Measurements from ENCODE around the gene TSPAN18. TPM values are rescaled to one million over a fixed set of nuclear protein-coding genes. Genes with fewer than 3 reads are reported as not detected.

The TSPAN18 gene
- total RNA-seq, 1 experiment from 2014 or later, result 18.3 TPM

DNA sequence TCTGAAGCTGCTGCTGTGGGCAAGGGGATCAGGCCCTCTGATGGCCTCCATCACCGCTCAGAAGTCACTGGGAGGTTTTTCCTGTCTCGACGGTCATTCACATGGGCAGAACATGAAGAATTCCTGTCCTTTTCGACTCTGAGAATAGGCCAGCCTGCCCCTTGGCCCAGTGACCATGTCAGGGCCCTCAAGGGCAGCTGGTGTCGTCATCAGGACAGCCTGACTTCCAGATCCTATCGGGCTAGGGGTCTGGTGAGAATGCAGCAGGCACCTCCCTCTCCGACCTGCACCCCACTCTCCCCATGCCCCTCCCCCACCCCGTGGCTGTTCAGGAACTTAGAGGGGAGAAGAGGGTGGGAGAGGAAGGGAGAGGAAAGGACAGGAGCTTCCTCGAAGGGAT lies 220.4 kb downstream of the TSPAN18 start:
- intact Hi-C loops (cut with micrococcal nuclease), result no loop called here
- H3K27ac ChIP-seq (ENCODE audit: low read depth, low read length), result no peak overlapping the region
- H3K9me3 ChIP-seq (ENCODE audit: control insufficient read depth in 1 of 2, insufficient read depth in 1 of 2, low read depth in 1 of 2, low read length in 2 of 2), result no peaks in the 10 kb centered on the region
- H3K4me2 ChIP-seq (ENCODE audit: low read length), result no peak overlapping the region
- TF ChIP-seq ZNF274 (IDR thresholded peaks at IDR 0.05; ENCODE audit: low read depth, low read length) (no peak), EZH2 (IDR thresholded peaks at IDR 0.05) (no peak), CBX3 (IDR thresholded peaks at IDR 0.05; ENCODE audit: low read depth) (no peak), ELF1 (IDR thresholded peaks at IDR 0.05; ENCODE audit: borderline replicate concordance, low read depth) (no peak), SIN3A (IDR thresholded peaks at IDR 0.05; ENCODE audit: low read depth) (no peak), YY1 (IDR thresholded peaks at IDR 0.05; ENCODE audit: extremely low read depth, insufficient replicate concordance, low read depth, low read length) (no peak), EGR1 (IDR thresholded peaks at IDR 0.05; ENCODE audit: low read depth) (no peak), TCF7L2 (IDR thresholded peaks at IDR 0.05; ENCODE audit: borderline replicate concordance, extremely low read depth, insufficient read depth, insufficient read length) (no peak), JUND (IDR thresholded peaks at IDR 0.05) (no peak), SRF (IDR thresholded peaks at IDR 0.05; ENCODE audit: low read depth) (no peak), ZFX (IDR thresholded peaks at IDR 0.05) (no peak)
- TF ChIP-seq, protein P1, sequence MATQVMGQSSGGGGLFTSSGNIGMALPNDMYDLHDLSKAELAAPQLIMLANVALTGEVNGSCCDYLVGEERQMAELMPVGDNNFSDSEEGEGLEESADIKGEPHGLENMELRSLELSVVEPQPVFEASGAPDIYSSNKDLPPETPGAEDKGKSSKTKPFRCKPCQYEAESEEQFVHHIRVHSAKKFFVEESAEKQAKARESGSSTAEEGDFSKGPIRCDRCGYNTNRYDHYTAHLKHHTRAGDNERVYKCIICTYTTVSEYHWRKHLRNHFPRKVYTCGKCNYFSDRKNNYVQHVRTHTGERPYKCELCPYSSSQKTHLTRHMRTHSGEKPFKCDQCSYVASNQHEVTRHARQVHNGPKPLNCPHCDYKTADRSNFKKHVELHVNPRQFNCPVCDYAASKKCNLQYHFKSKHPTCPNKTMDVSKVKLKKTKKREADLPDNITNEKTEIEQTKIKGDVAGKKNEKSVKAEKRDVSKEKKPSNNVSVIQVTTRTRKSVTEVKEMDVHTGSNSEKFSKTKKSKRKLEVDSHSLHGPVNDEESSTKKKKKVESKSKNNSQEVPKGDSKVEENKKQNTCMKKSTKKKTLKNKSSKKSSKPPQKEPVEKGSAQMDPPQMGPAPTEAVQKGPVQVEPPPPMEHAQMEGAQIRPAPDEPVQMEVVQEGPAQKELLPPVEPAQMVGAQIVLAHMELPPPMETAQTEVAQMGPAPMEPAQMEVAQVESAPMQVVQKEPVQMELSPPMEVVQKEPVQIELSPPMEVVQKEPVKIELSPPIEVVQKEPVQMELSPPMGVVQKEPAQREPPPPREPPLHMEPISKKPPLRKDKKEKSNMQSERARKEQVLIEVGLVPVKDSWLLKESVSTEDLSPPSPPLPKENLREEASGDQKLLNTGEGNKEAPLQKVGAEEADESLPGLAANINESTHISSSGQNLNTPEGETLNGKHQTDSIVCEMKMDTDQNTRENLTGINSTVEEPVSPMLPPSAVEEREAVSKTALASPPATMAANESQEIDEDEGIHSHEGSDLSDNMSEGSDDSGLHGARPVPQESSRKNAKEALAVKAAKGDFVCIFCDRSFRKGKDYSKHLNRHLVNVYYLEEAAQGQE (IDR thresholded peaks at IDR 0.05; ENCODE audit: low read depth), result no peak
- TF ChIP-seq, protein P2, sequence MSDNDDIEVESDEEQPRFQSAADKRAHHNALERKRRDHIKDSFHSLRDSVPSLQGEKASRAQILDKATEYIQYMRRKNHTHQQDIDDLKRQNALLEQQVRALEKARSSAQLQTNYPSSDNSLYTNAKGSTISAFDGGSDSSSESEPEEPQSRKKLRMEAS (IDR thresholded peaks at IDR 0.05), result no peak
- TF ChIP-seq, protein P3, sequence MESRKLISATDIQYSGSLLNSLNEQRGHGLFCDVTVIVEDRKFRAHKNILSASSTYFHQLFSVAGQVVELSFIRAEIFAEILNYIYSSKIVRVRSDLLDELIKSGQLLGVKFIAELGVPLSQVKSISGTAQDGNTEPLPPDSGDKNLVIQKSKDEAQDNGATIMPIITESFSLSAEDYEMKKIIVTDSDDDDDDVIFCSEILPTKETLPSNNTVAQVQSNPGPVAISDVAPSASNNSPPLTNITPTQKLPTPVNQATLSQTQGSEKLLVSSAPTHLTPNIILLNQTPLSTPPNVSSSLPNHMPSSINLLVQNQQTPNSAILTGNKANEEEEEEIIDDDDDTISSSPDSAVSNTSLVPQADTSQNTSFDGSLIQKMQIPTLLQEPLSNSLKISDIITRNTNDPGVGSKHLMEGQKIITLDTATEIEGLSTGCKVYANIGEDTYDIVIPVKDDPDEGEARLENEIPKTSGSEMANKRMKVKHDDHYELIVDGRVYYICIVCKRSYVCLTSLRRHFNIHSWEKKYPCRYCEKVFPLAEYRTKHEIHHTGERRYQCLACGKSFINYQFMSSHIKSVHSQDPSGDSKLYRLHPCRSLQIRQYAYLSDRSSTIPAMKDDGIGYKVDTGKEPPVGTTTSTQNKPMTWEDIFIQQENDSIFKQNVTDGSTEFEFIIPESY (IDR thresholded peaks at IDR 0.05; ENCODE audit: extremely low read depth, insufficient replicate concordance, low read length), result no peak
- TF ChIP-seq, protein P4, sequence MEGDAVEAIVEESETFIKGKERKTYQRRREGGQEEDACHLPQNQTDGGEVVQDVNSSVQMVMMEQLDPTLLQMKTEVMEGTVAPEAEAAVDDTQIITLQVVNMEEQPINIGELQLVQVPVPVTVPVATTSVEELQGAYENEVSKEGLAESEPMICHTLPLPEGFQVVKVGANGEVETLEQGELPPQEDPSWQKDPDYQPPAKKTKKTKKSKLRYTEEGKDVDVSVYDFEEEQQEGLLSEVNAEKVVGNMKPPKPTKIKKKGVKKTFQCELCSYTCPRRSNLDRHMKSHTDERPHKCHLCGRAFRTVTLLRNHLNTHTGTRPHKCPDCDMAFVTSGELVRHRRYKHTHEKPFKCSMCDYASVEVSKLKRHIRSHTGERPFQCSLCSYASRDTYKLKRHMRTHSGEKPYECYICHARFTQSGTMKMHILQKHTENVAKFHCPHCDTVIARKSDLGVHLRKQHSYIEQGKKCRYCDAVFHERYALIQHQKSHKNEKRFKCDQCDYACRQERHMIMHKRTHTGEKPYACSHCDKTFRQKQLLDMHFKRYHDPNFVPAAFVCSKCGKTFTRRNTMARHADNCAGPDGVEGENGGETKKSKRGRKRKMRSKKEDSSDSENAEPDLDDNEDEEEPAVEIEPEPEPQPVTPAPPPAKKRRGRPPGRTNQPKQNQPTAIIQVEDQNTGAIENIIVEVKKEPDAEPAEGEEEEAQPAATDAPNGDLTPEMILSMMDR (IDR thresholded peaks at IDR 0.05 in 2 of 3, conservative IDR thresholded peaks at IDR 0.05 in 1 of 3; ENCODE audit: borderline replicate concordance in 1 of 3, insufficient read depth in 1 of 3, low read depth in 2 of 3, low read length in 2 of 3), result no peak
- H3K9me2 ChIP-seq (ENCODE audit: insufficient read depth), result no peaks in the 10 kb centered on the region
- no peak overlapping the region for H2AFZ ChIP-seq (ENCODE audit: low read depth, low read length, poor library complexity, severe bottlenecking)
- peaks cover 16% of the 10 kb centered on the region; the same call in 1 of the 2 replicates for H3K79me2 ChIP-seq (ENCODE audit: insufficient read depth, low read length)
- no peaks in the 10 kb centered on the region for H3K27me3 ChIP-seq (ENCODE audit: insufficient read depth, low read length)
- no peak overlapping the region for H3K9ac ChIP-seq (ENCODE audit: low read length)
- DNase-seq (ENCODE audit: low read depth, low spot score), result no peak
- ATAC-seq, result no peak
- no TSS peak for BruUV-seq (replicated peaks)
- H3K4me1 ChIP-seq (ENCODE audit: control insufficient read depth in 1 of 2, insufficient read depth in 2 of 2, low read length in 2 of 2), result peaks cover 3 to 15% of the 10 kb centered on the region in 2 experiments; a peak in 2 of 4 replicates
- H3K4me3 ChIP-seq (replicated peaks in 1 of 2; ENCODE audit: low read depth in 1 of 2, low read length in 2 of 2), result no peak overlapping the region
- POLR2A ChIA-PET, result no interaction called here
- no peaks in the 10 kb centered on the region for H4K20me1 ChIP-seq (ENCODE audit: insufficient read depth)
- CTCF ChIA-PET, result interaction anchor here (1.2 kb wide), 1 partner anchor 158 kb away, joined by 3 read pairs; no protein-coding TSS in a partner anchor
- no peaks in the 10 kb centered on the region for H3K36me3 ChIP-seq (ENCODE audit: control insufficient read depth in 1 of 2, insufficient read depth in 2 of 2, low read length in 2 of 2)
- RAD21 ChIA-PET (ENCODE audit: low non-redundant PET in 1 of 2, low total read pairs in 2 of 2, uncharacterized antibody in 2 of 2, unreplicated experiment in 2 of 2), result interaction anchor here in 1 of 2 experiments (1.0 kb wide), 1 partner anchor 11 kb away, joined by 5 read pairs; no protein-coding TSS in a partner anchor

Measured in HCT116 (cell line).